Hypothalamus (tissue), 51 donors: ENCODE data around the gene MVB12B.

ENCODE experiments used
- DNase-seq, 51 donors: peaks; one replicate each; lab custom pipeline; 2025; lab: John Stamatoyannopoulos, UW

The MVB12B gene

DNA sequence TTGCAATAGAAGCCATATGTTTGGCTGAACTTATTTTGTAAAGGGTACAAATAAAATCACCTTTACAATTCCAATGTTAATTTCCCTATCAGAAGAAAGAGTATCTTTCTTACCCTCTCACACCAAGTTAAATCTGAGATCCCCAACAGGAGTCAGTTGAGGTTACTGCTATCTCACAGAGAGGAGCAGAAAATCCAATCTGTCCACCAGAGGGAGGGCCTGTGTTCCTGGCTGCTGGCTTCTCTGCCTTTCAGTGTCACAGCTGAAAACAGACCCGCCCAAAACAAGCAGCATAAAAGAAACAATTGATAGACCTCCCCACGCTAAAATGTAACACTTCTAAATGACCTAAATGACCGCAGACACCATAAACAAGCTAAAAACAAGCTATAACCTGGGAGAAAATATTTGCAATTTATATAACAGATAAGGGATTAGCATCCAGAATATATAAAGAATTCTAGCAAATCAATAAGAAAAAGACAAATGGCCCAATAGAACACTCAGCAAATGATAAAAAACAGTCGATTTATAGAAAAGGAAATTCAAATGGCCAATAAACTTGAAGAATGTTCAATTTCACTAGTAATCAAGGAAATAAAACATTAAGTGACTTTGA is 24.5 kb upstream of the MVB12B start:
- DNase-seq = peak in 29 of 51 donors; percentile 15 to 80 (median 50)

DNA sequence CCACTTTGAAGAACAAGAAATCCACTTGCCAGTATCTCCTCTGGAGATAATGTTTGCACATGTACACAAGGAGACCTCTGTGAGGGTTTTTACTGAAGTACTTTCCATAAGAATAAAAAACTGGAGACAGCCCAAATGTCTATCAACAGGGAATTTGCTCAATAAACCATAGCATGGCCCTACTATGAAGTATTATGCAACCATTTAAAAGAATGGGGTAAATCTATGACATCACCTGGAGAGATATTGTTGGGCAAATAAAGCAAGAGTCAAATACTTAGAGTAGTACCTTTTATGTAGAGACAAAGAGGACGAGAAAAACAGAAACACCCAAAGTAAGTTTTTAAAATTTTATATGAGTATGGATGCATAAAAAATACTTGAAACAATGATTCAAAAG is 23.9 kb upstream of the MVB12B start:
- DNase-seq = no peak

DNA sequence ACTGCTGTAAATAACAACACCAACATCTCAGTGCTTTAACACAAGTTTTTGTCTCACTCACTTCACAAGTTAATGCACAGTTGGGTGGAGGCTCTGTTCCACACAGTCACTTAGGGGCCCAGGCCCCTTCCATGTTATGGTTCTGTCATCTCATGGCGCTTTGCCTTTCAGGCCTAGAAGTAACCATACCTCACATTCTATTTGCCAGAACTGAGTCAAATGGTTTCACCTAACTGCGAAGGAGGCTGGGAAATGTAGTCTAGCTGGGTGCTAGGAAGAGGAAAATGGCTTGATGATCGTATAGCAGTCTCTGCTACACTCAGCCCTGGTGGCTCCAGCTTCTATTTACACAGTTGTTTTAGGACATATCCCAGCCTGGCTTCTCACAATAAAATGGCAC is 23.1 kb upstream of the MVB12B start:
- no peak for DNase-seq

DNA sequence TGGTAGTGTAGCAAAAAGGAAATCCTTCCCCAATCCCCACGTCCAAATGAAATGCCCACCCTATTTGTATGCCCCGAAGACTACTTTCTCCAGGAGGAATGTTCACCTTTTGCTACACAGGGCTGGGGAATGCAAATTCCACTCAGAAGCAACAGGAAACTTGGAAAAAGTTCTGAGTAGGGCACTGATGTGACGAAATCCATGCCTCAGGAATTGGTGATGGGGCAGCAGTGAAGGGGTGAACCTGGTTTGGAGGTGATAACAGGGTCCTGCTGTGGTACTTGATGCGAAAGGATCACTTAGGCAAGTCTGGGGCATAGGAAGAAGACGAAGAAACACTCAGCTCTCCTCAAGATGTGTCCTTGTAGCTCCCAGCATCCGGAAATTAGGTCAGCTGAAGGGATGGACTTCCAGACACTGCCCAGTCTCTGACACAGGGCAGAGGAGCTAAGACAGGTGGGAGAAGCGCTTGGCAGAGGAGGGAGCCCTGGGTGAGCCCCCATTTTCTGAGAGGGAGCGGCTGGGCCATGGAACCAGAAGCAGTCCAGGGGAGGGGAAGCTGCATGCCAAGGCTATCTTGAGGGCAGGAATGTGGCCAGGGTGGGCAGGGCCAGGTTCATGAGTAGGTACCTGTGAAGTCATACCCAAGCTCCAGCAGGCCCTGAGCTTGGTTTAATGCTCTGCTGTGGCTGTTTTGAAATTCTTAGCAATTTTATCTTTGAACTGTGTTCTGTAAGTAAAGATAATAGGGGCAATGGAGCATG is 22.2 kb upstream of the MVB12B start:
- DNase-seq = no peak

DNA sequence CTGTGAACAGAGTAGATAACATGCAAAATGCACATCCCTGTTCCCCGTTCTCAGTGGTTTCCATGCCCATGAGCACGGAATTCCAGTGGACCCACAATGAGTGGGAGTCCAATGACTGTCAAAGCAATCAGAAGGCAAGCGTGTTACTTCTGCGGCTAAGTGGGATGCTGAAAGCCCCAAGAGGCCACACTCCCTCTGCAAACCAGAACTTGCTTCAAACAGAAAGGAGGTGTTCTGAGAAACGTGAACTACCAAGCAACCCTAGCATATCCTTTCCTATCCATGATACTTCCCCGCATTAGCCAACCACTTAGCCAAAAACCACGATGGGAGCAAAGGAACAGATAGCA is 21.7 kb upstream of the MVB12B start:
- no peak for DNase-seq

DNA sequence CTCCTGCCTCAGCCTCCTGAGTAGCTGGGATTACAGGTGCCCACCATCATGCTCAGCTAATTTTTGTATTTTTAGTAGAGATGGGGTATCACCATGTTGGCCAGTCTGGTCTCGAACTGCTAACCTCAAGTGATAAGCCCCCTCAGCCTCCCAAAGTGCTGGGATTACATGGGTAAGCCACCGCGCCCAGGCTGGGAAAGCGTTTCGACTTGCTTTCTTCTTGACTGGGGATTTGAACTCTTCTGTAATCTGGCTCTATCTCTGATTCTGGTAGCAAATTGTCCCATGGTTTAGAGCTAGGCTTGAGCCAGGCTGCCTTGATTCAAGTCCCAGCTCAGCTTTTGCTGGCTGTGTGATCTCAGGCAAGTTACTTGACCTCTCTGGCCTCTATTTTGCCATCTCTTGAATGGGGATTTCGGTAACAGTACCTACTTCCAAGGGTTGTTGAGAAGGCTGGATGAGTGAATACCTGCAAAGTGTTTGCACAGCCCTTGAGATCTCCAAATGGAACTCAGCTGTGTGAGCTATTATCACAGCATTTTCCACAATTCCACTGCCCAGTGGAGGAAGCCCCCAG is 20.5 kb upstream of the MVB12B start:
- DNase-seq = no peak

DNA sequence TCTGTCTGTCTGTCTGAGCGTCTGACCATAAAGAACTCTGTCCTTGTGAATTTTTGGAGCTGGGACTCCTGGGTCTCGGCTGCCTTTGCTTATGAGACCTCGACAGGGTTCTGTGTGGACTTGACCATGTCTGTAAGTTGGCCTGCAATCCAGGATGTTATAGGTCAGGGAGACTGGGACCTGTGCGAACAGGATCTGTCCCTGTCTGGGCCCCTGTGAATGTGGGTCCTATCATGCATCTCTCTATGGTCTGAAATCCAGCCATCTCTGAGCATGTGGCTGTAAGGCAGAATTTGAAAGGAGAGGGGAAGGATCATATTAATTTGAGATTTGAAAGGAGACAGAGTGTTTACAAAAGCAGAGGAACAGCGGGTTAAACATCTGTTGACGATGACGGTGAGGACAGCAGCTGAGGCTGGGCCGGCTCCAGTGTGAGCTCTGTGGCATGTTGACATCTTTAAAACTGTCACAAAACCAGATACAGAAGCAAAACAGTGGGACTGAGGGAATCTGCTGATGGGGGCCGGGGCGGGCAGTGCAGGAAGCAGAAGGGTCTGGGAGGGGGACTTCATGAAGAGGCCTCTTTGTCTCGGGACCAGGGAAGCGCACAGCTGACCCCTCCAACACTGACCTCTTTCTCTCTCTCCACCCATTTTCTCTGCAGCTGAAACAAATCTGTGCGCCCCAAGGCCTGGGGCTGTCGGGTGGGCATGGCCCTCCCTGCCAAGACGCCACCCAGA is 19.1 kb upstream of the MVB12B start:
- DNase-seq = peak in 39 of 51 donors; percentile 28 to 92 (median 72)

DNA sequence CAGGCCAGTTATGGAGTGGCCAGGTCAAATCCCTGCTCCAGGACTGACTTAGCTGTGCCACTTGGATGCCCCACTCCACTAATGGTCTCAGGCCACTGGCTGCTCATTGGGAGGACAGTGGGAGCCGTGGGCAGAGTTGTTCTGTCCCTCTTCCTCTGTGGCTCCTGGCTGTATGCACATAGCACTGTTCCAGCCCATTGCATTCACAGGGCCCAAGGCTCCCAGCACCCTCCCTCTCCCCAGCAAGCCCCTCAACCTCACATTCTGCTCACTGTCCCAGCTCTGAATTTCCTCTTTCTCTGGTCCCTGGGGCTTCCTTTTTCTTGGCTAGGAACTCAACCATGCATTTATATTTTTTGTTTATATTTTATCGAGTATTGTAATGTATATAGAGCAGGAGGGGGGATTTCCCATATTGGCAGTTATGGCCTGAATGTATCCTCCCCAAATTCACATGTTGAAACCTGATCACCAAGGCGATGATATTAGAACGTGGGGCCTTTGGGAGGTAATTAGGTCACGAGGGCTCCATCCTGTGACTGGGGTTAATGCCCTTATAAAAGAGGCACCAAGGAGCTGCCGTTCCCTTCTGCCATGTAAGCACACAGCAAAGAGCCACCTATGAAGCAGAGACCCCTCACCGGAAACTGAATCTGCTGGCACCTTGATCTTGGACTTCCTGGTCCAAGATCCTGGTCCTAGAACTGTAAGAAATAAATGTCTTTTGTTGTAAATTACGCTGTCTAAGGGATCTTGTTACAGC is 17.0 kb upstream of the MVB12B start:
- DNase-seq = no peak

DNA sequence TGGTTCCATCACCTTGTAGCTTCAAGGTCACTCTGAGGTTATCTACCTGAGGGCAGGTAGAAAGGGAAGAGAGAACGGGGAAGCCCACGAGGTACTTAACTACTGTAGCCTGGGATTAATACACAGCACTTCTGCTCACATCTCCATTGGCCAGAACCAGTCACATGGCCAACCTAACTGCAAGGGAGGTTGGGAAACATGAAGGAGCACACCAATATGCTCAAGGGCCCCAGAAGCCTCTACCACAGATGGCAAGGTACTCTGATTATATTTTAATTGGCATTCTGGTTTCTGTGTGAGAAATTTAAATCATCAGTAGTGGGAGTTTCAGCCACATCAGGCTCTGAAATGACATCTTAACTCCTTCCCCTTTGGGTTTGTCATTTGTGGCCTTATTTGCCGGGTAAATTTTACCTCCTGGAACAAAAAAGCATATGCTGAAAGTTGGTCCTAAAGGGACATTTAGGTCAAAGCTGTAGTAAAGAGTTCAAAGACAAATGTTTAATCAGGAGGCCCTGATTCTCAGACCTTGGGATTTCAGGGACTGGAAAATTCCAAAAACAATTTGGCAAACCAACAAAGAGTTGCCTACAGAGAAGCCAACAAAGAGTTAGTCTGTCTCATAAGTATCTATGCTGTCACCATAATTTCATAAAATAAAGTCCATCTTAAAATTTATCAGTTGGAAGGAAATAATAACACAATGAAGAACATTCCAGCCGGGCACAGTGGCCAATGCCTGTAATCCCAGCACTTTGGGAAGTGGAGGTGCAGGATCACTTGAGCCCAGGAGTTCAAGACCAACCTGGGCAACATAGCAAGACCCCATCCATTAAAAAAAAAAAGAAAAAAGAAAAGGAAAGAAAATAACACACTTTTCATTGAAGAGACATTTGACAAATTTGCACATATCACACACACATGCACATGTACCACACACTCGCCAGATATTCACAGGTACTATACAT is 13.8 kb upstream of the MVB12B start:
- no peak for DNase-seq

DNA sequence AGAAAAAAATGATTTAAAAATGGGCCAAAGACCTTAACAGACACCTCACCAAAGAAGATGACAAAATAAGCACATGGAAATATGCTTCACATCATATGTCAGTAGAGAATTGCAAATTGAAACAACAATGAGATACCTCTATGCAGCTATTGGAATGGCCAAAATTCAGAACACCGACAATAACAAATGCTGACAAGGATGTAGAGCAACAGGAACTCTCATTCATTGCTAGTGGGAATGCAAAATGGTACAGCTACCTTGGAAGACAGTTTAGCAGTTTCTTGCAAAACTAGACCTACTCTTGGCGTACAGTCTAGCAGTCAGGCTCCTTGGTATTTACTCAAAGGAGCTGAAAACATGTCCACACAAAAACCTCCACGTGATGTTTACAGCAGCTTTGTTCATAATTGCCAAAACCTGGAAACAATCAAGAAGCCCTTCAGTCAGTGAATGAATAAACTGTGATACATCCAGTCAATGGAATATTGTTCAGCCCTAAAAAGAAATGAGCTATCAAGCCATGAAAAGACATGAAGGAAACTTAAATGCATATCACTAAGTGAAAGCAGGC is 10.5 kb upstream of the MVB12B start:
- DNase-seq = no peak

DNA sequence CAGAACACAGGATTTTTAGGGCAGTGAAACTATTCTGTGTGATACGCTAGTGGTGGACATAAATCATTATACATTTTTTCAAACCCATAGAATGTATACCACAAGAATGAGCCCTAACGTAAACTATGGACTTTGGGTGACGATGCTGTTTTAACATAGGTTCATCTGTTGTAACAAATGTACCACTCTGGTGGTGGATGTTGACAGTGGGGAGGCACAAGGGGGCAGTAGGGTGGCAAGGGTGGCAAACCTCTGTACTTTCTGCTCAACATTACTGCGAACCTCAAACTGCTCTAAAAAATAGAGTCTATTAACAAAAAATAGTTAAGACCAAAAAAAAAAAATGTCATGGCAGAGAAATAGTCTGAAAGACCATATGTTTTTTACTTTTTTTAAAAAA is 9.1 kb upstream of the MVB12B start:
- DNase-seq = no peak

DNA sequence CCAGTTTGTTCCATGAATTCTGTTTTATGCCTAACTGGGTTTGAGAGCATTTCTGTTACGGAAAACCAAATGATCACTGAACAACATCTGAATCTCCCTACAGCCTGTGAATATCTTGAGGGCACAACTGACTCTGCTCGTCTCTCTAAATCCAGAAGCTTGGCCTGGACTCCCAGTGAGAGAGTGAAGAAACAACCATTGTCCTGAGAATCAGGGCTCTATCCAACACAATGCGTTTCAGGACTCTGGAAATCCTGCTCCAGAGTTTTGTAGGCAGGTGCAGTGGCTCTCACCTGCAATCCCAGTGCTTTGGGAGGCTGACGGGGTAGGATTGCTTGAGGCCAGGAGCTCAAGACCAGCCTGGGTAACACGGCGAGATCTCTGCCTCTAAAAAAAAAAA is 7.8 kb upstream of the MVB12B start:
- no peak for DNase-seq

DNA sequence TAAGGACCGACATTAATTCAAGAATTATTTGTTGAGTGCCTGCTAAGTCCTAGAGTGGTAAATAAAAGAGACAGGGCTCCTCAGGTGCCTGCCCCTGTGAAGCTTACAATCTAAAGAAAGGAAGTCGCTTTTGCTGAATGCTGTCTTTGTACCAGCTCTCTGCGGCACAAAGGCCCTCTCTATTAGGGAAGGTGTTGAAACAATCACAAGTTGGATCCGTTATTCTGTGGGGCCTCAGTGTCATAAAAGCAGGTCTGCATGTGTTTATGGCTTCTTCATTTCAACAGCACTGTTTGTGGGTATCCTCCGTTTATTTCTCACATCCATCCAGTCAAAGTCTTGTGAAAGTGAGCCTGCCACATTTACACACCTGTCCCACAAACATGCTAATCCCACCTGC is 7.0 kb upstream of the MVB12B start:
- DNase-seq = no peak

DNA sequence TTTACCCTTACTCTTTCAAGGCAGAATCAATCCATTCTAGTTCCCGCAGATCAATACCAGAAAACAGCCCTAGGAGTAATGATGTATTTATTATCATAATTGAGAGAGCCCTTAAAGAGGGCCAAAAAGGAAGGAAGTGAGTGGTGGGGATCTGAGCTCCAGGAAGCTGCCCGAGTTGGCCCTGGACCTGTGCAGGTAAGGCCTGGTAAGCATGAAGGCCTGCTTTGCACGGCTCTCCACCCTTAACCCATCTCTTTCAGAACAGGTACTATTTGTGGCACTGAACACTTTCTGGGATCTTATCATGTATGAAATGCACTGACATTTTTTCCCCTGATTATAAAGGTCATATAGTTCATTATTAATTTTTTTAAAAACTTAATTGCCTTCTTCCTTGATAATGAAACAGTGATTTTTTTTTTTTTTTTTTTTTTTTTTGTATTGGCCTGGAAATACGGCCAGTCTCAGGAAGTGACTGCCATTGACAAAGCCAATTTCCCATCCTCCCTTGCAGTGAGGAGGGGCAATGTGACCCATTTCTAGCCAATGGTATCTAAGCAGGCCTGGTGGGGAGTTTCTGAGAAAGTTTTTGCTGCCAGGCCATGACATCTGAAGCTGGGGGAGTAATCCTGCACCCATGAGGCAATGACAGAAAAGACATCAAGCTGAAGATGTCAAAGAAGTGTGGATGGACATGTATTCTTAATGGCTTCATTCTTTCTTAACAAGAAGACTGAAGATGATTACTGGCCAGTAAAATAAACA is 6.3 kb upstream of the MVB12B start:
- DNase-seq = no peak

DNA sequence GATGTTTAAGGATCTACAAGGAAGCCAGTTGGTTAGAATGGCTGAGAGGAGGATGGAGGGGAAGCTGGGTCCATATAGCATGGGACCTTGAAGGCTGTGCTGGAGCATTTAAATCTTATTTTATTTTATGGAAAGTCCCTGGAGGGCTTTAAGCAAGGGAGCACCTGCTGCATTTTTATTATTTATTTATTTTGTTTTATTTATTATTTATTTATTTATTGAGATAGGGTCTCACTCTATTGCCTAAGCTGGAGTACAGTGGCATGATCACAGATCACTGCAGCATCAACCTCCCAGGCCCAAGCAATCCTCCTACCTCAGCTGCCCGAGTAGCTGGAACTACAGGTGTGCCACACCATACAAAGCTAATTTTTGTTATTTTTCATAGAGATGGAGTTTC is 4.9 kb upstream of the MVB12B start:
- DNase-seq = no peak

DNA sequence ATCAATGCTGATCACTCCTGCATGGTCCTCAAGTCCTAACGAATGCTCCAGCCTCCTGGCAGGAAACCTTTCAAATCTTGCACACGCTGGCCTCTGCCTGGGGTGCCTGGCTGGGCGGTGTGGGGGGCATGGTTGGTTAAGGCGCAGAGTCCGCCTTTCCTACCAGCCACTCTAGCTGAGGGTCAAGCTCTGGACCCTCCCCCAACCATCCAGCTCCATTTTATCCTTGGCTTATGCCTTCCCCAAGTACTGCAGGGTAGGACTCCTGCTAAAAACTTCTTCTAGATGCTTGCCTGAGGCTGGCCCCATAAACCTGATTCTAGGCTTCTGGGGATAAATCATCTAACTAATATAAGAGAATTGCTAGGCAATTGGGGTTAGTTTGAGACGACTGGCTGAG is 808 bp upstream of the MVB12B start:
- no peak for DNase-seq

DNA sequence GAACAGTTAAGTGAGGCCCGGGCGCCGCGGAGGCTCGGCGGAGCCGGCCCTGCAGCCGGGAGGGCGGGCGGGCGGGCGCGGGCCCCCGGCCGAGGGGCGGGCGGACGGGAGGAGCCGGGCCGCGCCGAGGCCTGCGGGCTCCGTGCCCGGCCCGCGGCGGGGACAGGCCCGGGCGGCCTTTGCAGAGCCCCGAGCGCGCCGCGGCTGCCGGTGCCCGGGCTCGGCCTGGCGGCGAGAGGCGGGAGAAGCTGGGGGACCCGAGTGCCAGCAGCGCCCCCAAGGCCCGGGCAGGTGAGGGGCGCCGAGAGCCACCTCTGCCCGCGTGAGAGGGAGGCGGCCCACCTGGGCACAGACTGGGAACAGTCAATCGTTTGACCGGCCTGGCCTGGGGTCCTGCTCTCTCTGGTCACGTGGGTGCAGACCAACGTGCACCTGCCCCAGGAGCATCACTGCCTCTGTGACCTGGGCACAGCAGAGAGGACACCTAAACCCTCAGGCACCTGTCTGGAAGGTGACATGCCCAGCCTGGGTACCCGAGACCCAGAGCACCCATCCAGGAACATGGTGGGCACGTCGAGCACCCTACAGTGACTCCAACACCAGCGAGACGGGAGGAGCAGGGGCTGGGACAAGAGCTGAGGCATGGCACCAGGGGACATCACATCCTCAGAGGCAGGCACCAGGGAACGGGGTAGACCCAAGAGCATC is 531 bp downstream of the MVB12B start:
- peak in 17 of 51 donors; percentile 20 to 85 (median 59) for DNase-seq

DNA sequence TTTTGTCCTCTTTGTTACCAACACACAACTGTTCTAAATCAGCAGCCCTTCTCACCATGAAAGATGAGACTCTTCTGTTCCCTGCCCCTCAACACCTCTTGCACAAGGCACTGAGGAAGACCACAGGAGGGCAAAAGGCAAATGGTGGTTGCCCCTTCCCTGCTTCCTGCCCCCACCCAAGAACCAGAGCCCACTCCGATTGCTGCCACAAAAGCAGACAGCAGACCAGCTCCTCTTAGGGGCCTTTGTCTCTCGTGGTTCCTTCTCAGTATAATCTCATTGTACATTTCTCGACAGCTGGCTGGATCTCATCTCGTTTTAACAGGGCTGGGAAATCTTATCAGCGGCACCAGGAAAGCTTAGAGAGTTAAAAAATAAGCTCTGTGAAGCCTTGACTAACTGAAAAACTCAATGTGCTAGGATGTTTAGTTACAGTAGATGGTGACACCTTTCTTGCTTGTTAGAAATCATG is 1.1 kb downstream of the MVB12B start:
- peak in 6 of 51 donors; percentile 28 to 78 (median 52) for DNase-seq
